SIG-M5 treated with dmso at 0.1 percent for 504 hours (cell line): ENCODE measurements around the gene TGM1.
"Not testable (repeated sequence)": the region's sequence is repeated elsewhere in the genome, so short reads cannot be mapped to it uniquely, and the experiment has no call there.

Source experiments
- DNase-seq: peaks from one replicate; lab custom pipeline; 2025; ENCODE audit not compliant: unreplicated experiment; lab: John Stamatoyannopoulos, UW

The TGM1 gene

DNA sequence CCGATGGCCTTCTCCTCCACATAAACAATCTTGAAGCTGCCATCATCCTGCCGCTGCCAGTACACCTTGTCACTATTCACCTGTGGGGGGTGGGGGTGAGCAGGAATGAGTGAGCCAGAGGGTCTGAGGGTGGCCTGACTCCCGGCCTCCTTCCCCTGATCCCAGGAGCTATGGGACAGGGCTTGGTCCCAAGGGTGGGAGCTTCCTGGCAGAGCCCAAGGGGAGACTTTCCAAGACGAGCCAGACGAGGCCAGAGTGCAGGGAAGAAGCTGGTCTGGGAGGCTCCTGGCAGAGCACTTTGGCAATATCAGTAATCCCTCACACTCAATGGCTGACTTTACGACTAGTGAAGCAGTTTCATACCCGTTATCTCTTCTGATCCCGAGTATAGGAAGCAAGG, 7.5 kb downstream of the TGM1 start:
- no peak for DNase-seq

DNA sequence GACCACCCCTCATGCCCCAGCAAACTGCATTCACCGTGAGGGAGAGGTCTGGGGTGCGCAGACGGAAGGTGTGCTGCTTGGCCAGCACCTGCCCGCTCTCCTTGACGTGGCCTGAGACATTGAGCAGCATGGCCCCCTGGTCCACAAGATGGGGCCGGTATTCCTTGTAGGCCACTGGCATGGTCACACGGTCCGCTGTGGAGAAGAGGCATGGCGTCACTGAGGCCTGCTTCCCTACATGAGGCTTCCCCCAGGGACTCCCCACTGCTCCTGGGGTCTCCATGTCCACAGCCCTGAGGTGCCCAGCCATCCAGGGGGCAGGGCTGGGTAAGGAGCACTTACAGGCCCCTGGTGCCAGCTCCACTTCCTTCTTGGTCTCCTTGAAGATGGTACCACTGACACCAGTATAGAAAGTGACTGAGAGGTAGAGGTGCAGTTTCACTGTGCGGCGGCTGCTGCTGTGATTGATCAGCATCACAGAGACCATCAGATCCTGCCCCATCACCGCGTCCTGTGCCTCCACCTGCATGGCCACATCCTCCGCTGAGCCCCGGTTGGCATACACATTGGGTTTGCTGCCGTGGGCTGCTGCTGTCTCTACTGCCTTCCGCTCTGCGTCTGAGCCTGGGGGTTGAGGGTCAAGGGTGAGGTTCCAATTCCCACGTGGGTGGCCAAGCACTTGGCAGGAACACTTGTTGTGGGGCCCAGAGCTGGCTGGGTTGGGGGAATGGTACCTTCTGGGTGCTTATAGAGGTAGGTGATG, 8.2 kb downstream of the TGM1 start:
- no peak for DNase-seq

DNA sequence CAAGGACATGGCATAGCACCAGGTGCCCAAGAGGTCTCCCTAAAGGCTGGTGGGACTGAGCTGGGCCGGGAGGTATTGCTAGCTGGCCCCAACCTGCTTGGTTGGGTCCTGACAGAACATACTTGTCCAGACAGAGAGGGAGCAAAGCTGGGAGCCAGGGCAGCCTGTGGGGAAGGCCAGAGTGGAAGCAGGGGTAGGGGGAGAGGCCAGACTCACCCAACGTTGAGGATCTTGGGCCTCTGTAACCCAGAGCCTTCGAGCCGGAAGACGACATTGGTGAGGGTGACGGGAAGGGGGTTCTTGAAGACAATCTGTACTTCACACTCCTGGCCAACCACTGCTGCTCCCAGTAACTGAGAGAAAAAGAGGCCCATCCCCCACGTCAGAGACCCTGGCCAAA, 9.0 kb downstream of the TGM1 start:
- DNase-seq: no peak

DNA sequence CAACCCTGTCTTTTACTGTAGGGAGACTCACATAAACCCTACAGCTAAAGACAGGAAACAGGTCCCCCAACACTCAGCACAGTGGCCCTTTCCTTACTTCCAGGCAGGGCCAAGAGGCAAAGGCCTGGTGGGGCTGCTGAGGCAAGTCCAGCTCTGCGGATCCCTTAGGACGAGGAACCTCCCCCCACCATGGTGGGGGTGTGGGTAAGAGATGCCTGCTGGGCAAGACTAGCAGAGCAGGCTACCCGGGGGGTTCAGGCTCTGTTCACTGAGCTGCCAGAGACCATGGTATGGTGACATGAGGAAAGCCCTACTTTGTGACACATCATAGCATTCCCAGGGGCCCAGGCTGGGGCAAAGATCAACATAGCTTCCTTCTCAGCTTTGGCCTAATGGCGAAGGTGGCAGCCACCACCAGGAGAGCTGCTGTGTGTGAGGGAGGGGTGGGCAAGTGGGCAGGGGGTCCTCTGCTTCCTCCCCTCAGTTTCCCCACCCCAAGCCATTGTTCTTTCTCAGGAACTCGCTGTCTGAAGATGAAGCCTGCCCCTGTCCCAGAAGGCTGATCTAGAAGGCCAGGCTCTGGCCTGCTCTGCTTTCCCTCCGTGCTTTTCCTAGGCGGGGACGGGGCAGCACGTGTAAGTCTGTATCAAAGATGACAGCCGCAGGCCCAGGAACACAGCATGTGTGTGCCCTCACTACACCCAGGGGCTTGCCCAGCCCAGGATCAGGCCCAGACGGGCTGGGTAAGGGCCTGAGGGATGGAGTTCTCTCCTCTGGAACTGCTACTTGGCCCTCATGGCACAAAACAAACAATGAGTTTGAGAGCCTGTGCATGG, 10.5 kb downstream of the TGM1 start:
- no peak for DNase-seq

DNA sequence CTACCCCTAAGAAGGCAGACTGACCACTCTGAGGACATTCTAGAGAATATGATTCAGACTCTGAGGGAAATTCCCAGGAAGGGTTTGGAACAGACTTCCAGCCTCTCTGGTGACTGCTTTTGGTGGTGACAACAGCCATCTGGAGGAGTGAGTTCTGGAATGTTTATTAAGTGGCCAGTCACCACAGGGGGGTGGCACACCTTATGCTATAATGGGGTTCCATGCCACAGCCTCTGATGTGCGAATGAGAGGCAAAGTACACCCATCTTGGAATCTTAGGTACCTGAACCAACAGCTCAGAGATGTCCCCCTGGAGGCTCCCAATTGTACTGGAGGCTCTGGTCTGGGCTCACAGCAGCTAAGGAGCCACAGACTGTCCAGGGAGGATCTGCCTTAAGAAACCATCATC, 11.1 kb downstream of the TGM1 start:
- DNase-seq: no peak

DNA sequence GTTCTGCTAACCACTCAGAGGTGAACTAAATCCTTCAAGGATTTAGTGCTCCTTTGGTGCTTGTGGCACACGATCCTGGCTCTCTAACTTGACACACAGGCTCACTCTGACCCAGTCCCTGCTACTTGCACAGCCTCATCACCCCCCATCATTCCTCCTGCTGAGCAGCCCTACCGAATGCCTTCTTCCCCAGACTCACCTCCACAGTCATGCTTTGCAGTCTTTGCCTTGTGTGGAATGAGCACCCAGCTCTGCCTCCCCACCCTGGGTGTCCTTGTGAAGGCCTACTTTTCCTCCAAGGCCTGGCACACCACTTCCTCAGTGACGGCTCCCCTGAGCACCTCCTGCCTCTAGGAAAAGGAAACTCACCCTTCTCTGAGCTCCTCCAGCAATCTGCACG, 12.6 kb downstream of the TGM1 start:
- no peak for DNase-seq

DNA sequence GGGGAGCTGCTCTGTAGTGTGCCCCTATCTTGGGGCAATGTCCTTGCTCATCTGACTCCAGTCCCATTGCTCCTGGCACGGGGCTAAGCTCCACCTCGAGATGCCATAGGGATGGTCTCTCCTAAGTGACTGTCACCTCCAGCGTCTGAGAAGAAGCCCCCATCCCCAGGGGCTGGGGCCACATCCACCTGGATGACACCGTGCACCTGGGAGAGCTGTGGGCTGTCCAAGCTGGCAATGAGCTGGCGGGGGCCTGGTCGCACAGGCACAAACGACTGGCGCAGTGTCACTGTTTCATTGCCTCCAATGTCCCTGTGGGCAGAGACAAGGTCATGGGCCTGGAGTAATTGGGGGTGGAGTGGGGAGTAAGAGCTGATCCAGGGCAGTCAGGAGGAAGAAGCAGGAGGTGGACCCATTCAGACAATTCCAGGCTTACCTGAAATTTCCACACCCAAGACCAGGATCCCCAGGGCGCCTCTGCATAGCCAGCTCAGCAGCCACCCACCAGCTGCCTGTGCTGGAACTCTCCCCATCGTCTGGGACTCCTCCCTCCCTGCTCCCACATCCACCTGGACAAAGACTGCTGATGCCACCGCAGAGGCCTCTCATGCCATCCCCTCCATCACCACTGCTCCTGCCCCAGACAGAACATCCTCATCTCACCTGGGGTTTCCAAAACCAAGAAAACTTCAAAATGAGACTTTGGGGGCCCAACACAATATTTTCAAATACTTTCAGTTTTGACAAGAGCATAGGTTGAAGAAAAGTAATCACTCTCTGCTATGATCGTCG, 13.6 kb downstream of the TGM1 start:
- no peak for DNase-seq

DNA sequence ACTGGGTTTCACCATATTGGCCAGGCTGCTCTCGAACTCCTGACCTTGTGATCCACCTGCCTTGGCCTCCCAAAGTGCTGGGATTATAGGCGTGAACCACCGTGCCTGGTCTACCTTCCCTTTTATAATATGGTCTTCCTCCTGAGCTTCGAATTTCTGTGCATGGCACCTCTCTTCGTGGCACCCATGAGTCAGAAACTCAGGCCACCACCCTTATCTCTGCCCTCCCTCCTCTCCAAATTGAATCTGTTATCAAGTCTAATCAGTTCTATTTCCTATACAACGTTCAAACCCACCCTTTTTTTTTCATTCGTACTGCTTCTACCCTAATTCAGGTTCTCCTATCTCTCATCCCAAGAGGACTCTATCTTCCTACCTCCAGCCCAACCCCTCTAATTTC, 15.6 kb downstream of the TGM1 start:
- no peak for DNase-seq

DNA sequence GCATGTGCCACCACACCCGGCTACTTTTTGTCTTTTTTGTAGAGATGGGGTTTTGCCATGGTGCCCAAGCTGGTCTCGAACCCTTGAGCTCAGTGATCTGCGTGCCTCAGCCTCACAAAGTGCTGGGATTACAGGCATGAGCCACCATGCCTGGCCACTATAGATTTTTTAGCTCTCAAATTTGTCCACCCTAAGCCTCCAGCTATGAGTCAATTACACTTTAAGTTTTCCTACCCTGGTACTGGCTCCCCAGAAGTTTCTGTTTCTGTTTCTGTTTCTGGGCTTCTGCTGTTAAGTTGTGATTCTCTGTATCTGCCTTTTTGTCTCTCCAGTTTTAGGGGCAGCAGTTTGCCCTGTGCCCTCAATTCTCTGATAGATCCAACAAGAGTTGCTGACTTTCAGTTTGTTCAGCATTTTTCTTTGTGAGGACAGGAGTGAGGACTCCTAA, 16.2 kb downstream of the TGM1 start:
- peak; percentile 11 for DNase-seq

DNA sequence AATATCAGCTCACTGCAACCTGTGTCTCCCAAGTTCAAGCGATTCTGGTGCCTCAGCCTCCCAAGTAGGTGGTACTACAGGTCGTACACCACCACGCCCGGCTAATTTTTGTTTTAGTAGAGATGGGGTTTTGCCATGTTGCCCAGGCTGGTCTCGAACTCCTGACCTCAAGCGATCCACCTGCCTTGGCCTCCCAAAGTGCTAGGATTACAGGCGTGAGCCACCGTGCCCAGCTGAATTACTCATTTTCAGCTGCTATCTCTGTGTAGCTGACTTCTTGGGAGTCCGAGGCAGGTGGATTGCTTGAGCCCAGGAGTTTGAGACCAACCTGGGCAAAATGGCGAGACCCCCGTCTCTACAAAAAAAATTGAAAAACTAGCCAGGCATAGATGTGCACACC, 17.6 kb downstream of the TGM1 start:
- DNase-seq: not testable (repeated sequence)

DNA sequence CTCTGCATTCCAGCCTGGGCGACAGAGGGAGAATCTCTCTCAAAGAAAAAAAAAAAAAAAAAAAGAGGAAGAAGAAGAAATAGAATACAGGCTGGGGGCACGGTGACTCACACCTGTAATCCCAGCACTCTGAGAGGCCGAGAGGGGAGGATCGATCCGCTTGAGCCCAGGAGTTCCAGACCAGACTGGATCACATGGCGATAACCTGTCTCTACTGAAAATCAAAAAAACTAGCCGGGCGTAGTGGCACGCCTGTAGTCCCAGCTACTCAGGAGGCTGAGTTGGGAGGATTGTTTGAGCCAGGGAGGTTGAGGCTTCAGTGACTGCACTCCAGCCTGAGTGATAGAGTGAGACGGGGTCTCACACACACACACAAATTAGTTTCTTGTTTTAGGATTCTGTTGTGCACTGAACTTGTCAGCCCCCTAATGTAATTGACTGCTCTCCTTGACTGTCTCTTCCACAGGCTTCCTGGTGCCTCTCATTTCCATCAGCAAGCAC, 19.6 kb downstream of the TGM1 start:
- DNase-seq: peak; percentile 53

DNA sequence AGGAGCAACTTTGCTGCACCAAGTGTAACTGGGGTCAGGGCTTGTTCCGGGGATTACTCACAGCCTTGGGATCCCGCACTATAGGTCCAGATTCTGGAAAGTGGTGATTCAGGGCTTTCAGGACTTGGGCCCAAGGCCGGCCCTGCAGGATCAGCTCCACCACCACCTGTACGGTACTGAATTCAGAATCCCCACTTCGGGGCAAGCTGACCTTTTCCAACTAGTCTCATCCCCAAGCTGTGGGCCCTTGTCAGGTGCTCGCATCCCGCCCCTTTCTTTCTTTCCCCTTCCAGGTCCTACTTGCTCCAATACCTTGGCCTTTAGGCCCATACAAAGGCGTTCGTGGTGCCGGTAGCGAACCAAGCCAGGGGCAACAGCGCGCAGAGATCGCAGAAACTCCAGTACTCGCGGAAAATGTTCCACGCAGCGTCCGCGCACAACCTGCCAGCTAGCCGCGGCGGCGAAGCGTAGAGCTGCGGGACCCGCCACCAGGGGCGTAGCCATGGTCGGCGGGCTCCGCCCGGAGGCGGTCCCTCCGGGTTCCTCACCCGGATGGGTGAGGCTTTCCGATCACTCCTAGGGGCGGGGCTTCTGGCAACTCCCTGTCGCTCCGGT, 21.0 kb downstream of the TGM1 start:
- peak; percentile 96 for DNase-seq

DNA sequence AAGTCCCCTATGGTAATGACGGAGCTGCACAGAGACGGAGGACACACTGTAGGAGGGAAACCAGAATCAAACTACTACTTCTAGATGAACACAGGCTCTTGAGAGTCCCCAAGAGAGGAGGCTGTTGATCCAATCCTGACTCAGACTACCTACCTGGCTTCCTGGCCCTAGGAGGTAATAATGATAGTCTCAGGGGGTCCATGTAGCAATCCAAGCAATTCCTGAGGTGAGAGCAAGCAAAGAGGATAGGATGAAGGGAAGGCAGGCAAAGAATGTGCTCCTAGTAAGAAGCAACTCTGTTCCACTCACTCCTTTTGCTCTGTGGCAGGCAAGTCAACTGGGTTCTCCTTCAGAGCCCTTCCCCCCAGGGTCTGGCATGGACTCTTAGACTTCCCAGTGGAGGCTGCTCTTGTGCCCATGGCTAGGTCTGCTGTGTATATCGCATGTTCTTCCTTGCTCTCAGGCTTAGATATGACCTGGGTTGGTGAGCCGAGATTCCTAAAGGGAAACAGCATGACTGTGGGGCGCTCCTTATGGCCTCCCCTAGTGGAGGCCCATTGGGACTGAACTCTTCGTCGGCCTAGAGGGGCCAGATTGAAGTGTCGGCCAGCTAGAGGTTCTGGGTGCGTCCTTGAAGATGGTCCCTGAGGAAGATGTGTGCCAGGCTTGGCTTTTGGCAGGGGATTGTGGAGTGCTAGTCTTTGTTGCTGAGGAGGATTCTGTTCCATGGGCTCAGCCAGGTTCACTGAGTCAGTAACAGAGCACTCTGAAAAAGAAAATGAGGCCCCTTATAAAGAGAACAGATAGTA, 22.7 kb downstream of the TGM1 start:
- no peak for DNase-seq

DNA sequence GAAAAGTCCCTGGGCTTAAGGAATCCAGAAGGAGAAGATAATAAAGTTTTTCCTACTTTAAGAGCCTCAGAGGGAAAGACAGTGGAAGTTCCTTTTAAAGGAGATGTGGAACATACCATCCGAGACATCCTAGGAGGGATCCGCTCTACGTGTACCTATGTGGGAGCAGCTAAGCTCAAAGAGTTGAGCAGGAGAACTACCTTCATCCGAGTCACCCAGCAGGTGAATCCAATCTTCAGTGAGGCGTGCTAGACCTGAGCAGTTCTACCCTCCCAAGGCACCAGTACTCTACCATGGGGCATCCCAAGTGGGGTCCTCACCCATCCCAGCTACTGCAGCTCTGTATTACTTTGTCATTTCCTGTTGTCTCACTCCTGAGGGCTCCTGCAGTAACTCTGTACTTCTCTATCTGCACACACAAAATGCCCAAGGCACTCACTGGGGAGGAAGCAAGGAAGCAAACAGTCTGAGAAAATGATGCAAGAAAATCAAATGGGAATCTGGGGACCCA, 24.4 kb downstream of the TGM1 start:
- no peak for DNase-seq

DNA sequence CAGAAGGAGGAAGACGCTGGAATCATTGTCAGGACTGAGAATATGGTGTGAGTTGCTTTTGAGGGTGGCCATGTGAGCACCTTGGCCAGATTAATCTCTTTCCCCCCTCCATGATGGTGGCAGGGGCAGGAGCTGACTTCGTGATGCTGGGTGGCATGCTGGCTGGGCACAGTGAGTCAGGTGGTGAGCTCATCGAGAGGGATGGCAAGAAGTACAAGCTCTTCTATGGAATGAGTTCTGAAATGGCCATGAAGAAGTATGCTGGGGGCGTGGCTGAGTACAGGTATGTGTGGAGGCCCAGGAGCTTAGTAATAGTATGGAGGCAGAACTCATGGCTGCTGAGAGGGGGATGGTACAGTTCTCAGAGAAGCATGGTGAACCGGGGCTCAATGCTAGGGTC, 24.9 kb downstream of the TGM1 start:
- no peak for DNase-seq

DNA sequence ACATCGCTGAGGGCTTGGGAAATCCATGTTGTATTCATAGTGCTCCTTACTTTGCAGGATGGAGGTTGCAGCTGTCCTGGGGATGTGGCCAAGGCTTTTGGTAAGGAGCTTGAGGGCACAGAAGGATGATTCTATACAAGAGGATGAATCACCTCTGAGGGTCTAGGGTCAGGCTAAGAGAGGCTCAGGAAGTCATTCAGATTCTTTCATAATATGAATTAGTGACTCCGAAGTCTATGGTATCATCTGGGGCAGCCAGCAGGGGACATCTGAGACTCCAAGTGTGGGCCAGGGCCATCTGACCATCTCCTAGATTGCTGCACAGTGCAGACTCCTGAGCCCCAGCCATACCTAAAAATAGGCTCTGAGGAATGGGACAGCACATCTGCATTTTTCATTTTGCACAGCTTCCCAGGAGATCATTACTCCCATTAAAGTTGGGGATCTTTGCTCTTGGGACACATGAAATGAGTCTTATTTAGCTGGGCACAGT, 25.5 kb downstream of the TGM1 start:
- DNase-seq: no peak

DNA sequence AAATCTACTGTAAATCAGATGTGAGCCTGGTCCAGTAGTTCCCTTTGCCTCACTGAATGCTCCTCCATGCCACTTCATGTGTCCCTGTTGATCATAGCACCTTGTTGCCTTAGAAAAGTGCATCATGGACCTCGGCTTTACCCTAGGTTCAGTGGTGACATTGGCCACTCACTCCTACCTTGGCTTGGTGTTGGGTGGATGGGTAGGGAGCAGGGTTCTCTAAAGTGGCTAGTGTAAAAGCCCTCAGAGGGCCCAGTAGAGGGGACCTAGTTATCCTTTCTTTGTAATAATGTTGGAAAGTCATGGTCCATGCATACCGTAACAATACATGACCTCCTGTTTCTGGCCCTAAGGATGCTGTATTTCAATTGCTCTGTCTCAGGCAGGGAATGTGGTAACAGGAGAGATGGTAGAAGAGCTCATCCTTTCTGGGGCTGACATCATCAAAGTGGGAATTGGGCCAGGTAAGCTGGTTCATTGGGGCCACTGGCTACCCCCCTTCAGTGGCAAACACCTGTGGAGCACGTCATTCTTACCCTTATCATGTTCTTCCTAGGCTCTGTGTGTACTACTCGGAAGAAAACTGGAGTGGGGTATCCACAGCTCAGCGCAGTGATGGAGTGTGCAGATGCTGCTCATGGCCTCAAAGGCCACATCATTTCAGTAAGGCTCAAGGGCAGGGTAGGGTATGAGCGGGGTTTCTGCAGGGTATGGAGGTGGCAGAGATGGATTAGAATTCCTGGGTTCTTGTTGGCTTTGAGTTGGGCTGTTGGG, 26.1 kb downstream of the TGM1 start:
- DNase-seq: no peak

DNA sequence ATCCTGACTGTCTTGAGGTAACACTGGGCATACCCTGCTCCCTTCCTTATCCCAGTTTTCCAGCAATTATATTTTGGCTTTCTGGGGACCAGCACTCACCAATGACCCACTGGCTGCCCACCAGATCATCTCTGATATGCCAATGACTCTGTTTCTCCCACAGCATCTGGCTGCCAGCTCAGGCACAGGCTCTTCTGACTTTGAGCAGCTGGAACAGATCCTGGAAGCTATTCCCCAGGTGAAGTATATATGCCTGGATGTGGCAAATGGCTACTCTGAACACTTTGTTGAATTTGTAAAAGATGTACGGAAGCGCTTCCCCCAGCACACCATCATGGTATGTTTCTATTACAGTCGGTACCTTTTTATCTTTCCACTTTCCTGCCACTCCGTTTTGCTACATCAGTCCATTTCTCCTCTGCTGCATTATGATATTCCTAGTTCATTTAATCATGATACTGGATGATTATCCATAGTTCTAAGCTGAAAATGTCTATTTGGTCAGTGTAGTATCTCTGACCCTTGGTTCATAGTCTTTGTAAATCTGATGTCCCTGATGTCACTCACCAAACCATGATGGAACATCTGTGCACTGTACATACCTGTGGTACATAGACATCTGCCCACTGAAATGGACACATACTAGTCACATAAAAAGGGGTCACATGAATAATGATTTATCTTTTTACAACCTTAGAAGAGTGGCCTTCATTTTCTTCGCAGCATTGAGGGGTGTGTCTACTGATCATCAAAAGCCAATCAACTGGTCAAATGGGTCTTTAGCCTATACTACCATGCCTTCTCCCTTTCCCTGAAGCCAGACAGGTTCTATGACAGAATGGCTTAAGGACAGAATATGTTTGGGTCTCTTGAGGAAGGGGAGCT, 26.9 kb downstream of the TGM1 start:
- no peak for DNase-seq
